ENCODE results near the gene ERCC8. TPM values are rescaled to one million over a fixed set of nuclear protein-coding genes. Genes with fewer than 3 reads are reported as not detected.

ERCC8 gene
- total and polyA plus RNA-seq, 10 of the 15 experiments (the other 5 are each of a cell fraction or from before 2014, with no cell fraction given), result 10.4 to 31.2 (median 16.4) TPM

DNA sequence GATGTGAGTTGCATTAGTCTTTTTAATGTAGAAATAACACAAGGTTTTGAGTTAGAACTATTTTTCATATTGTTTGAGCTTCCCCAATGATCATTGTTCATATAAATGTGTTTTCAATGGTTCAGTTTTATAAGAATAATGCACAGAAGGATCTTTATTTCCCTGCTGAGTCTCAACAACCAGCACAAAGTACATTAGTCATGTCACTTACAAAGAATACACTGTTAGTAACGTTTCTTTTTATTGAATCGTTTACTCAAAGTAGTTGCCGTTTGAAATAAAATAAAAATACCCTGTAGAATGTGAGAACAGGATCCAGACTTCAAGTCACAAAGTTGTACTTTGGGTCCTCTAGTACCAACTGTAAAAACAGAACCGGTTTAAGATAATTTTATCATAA is 41.5 kb downstream of the ERCC8 start (continued):
- TF ChIP-seq, protein P1, sequence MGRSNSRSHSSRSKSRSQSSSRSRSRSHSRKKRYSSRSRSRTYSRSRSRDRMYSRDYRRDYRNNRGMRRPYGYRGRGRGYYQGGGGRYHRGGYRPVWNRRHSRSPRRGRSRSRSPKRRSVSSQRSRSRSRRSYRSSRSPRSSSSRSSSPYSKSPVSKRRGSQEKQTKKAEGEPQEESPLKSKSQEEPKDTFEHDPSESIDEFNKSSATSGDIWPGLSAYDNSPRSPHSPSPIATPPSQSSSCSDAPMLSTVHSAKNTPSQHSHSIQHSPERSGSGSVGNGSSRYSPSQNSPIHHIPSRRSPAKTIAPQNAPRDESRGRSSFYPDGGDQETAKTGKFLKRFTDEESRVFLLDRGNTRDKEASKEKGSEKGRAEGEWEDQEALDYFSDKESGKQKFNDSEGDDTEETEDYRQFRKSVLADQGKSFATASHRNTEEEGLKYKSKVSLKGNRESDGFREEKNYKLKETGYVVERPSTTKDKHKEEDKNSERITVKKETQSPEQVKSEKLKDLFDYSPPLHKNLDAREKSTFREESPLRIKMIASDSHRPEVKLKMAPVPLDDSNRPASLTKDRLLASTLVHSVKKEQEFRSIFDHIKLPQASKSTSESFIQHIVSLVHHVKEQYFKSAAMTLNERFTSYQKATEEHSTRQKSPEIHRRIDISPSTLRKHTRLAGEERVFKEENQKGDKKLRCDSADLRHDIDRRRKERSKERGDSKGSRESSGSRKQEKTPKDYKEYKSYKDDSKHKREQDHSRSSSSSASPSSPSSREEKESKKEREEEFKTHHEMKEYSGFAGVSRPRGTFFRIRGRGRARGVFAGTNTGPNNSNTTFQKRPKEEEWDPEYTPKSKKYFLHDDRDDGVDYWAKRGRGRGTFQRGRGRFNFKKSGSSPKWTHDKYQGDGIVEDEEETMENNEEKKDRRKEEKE (IDR thresholded peaks at IDR 0.05), result no peak
- TF ChIP-seq SMAD5 (IDR thresholded peaks at IDR 0.05; ENCODE audit: low read depth) (no peak), EP300 (IDR thresholded peaks at IDR 0.05; ENCODE audit: borderline replicate concordance in 1 of 2, control insufficient read depth in 1 of 2, low read depth in 2 of 2, low read length in 2 of 2) (no peak), HCFC1 (IDR thresholded peaks at IDR 0.05; ENCODE audit: low read length) (no peak)
- TF ChIP-seq, protein P2, sequence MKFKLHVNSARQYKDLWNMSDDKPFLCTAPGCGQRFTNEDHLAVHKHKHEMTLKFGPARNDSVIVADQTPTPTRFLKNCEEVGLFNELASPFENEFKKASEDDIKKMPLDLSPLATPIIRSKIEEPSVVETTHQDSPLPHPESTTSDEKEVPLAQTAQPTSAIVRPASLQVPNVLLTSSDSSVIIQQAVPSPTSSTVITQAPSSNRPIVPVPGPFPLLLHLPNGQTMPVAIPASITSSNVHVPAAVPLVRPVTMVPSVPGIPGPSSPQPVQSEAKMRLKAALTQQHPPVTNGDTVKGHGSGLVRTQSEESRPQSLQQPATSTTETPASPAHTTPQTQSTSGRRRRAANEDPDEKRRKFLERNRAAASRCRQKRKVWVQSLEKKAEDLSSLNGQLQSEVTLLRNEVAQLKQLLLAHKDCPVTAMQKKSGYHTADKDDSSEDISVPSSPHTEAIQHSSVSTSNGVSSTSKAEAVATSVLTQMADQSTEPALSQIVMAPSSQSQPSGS (IDR thresholded peaks at IDR 0.05; ENCODE audit: low read length), result no peak

DNA sequence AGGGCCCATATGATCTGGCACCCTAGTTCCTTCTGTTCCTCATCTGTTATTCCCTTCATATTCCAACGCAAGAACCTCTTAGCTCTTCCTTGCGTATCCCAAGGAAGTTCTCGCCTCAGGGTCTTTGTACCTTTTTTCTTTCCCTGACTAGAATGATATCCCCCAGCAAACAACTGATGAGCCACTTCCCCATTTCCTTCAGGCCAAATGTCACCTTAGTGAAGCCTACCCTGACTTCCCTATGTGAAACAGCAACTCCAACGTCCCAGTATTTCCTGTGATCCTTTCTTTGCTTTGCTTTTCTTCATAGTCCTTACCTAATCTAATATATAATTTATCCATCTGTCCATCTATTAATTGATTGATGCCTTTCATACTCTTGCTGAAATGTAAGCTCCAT is 47.9 kb downstream of the ERCC8 start:
- in situ Hi-C loops (cut with MboI) (no loop called here), intact Hi-C loops (cut with micrococcal nuclease; ENCODE audit: unreplicated experiment) (no loop called here)
- no TSS peak for BruUV-seq (replicated peaks)
- FAIRE-seq (no peak), ATAC-seq (no peak), DNase-seq (ENCODE audit: low read depth, low spot score) (no peak)
- WGBS (ENCODE audit: insufficient coverage, insufficient replicate concordance, low lambda C conversion rate, missing lambda C conversion rate), result 87% methylated on average over 4 of the region's 4 CpGs
- Histone ChIP-seq H3K4me2 (ENCODE audit: control insufficient read depth, insufficient read depth) (no peak overlapping the region), H3K9ac (ENCODE audit: control insufficient read depth, insufficient read depth, low read length) (no peak overlapping the region), H3K27me3 (replicated peaks in 1 of 2; ENCODE audit: control insufficient read depth in 2 of 2, insufficient read depth in 2 of 2, low read length in 1 of 2) (no peaks in the 10 kb centered on the region), H3K4me3 (no peak overlapping the region), H3K4me1 (ENCODE audit: control insufficient read depth, insufficient read depth, low read length) (no peaks in the 10 kb centered on the region), H3K27ac (ENCODE audit: control insufficient read depth, insufficient read depth) (no peak overlapping the region), H2AFZ (ENCODE audit: control insufficient read depth, low read depth, low read length) (no peak overlapping the region), H3K36me3 (ENCODE audit: control insufficient read depth in 2 of 2, insufficient read depth in 2 of 2, low read length in 1 of 2) (no peaks in the 10 kb centered on the region; a peak in 1 of 4 replicates), H4K20me1 (ENCODE audit: control insufficient read depth, insufficient read depth) (no peaks in the 10 kb centered on the region), H3K9me3 (replicated peaks; ENCODE audit: control insufficient read depth, insufficient read depth, low read length) (no peaks in the 10 kb centered on the region), H3K79me2 (ENCODE audit: control insufficient read depth, insufficient read depth, low read length) (no peaks in the 10 kb centered on the region)
- CTCF ChIA-PET, result interaction anchor here (0.6 to 1.6 kb wide), 3 partner anchors 18 to 57 kb away, joined by 3 to 4 read pairs (median 3); no protein-coding TSS in a partner anchor
- RAD21 ChIA-PET (ENCODE audit: unreplicated experiment), result no interaction called here
- POLR2A ChIA-PET, result no interaction called here
- SMC1A ChIA-PET (ENCODE audit: uncharacterized antibody, unreplicated experiment), result no interaction called here
- TF ChIP-seq ZNF622 (IDR thresholded peaks at IDR 0.05), result no peak
- TF ChIP-seq POLR2AphosphoS5 (IDR thresholded peaks at IDR 0.05; ENCODE audit: low read length), result no peak
- TF ChIP-seq KDM1A (IDR thresholded peaks at IDR 0.05; ENCODE audit: borderline replicate concordance), result no peak
- TF ChIP-seq, protein P3, sequence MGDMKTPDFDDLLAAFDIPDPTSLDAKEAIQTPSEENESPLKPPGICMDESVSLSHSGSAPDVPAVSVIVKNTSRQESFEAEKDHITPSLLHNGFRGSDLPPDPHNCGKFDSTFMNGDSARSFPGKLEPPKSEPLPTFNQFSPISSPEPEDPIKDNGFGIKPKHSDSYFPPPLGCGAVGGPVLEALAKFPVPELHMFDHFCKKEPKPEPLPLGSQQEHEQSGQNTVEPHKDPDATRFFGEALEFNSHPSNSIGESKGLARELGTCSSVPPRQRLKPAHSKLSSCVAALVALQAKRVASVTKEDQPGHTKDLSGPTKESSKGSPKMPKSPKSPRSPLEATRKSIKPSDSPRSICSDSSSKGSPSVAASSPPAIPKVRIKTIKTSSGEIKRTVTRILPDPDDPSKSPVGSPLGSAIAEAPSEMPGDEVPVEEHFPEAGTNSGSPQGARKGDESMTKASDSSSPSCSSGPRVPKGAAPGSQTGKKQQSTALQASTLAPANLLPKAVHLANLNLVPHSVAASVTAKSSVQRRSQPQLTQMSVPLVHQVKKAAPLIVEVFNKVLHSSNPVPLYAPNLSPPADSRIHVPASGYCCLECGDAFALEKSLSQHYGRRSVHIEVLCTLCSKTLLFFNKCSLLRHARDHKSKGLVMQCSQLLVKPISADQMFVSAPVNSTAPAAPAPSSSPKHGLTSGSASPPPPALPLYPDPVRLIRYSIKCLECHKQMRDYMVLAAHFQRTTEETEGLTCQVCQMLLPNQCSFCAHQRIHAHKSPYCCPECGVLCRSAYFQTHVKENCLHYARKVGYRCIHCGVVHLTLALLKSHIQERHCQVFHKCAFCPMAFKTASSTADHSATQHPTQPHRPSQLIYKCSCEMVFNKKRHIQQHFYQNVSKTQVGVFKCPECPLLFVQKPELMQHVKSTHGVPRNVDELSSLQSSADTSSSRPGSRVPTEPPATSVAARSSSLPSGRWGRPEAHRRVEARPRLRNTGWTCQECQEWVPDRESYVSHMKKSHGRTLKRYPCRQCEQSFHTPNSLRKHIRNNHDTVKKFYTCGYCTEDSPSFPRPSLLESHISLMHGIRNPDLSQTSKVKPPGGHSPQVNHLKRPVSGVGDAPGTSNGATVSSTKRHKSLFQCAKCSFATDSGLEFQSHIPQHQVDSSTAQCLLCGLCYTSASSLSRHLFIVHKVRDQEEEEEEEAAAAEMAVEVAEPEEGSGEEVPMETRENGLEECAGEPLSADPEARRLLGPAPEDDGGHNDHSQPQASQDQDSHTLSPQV (IDR thresholded peaks at IDR 0.05), result no peak
- TF ChIP-seq, protein P4, sequence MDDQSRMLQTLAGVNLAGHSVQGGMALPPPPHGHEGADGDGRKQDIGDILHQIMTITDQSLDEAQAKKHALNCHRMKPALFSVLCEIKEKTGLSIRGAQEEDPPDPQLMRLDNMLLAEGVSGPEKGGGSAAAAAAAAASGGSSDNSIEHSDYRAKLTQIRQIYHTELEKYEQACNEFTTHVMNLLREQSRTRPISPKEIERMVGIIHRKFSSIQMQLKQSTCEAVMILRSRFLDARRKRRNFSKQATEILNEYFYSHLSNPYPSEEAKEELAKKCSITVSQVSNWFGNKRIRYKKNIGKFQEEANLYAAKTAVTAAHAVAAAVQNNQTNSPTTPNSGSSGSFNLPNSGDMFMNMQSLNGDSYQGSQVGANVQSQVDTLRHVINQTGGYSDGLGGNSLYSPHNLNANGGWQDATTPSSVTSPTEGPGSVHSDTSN (IDR thresholded peaks at IDR 0.05; ENCODE audit: insufficient replicate concordance, low read depth, low read length), result no peak
- TF ChIP-seq EP300 (IDR thresholded peaks at IDR 0.05; ENCODE audit: borderline replicate concordance in 1 of 2, control insufficient read depth in 1 of 2, low read depth in 2 of 2, low read length in 2 of 2), result no peak
